A673 (cell line): ENCODE results near the gene LTBR.

Experiments
- CTCF ChIP-seq: fragments of 300-800, 200-600 bp; sonication (generic); conservative IDR thresholded peaks from 2 replicates; pipeline ENCODE4 v1.5.1; 2017; ENCODE audit warnings: low read depth, mild to moderate bottlenecking, antibody characterized with exemption, low read length, moderate library complexity, mixed read lengths
- EZH2 ChIP-seq: fragments of 200-600 bp; sonication (generic); IDR thresholded peaks from 2 replicates; pipeline ENCODE4 v1.6.1; 2017; ENCODE audit warnings: borderline replicate concordance, low read depth, mild to moderate bottlenecking, mixed read lengths, antibody characterized with exemption, low read length; ENCODE audit not compliant: poor library complexity, severe bottlenecking

GRCh38 chr12:6383572-6384498 is at the start of gene LTBR:
- no peak for TF ChIP-seq CTCF
- TF ChIP-seq EZH2, result no peak
